Liver (tissue), 9 donors: Measurements from ENCODE around the gene AFDN. TPM values are rescaled to one million over a fixed set of nuclear protein-coding genes. Genes with fewer than 3 reads are reported as not detected.
"Not testable (repeated sequence)": the region's sequence is repeated elsewhere in the genome, so short reads cannot be mapped to it uniquely, and the experiment has no call there.

ENCODE experiments used
- DNase-seq: peaks from one replicate; pipeline ENCODE4 v3.0.0-alpha.2; 2017; ENCODE audit warnings: low spot score
- H3K27ac ChIP-seq, 2 donors: one replicate each; pipeline ENCODE4 v1.7.0; 2013; ENCODE audit warnings: inconsistent platforms in 2 of 2, low read length in 2 of 2, control low read depth in 1 of 2, low read depth in 1 of 2, mild to moderate bottlenecking in 1 of 2
- H3K27me3 ChIP-seq, 4 donors: one replicate each; pipeline versions ENCODE4 v1.6.1 to v1.7.0; 2013; ENCODE audit warnings: low read length in 3 of 4, inconsistent platforms in 1 of 4, mild to moderate bottlenecking in 1 of 4, moderate library complexity in 1 of 4; ENCODE audit not compliant: control insufficient read depth in 4 of 4, insufficient read depth in 4 of 4
- H3K36me3 ChIP-seq, 4 donors: one replicate each; pipeline versions ENCODE4 v1.6.1 to v1.7.0; 2013; ENCODE audit warnings: low read length in 3 of 4, mild to moderate bottlenecking in 3 of 4, low read depth in 1 of 4, moderate library complexity in 1 of 4; ENCODE audit not compliant: control insufficient read depth in 4 of 4, insufficient read depth in 3 of 4
- H3K4me1 ChIP-seq, 4 donors: one replicate each; pipeline versions ENCODE4 v1.6.1 to v1.7.0; 2013; ENCODE audit warnings: low read length in 3 of 4, mild to moderate bottlenecking in 3 of 4, moderate library complexity in 1 of 4; ENCODE audit not compliant: control insufficient read depth in 4 of 4, insufficient read depth in 4 of 4
- H3K4me3 ChIP-seq, 3 donors: one replicate each; pipeline versions ENCODE4 v1.6.1 to v1.7.0; 2013; ENCODE audit warnings: low read length in 3 of 3, control low read depth in 1 of 3, low read depth in 1 of 3, mild to moderate bottlenecking in 1 of 3
- H3K9ac ChIP-seq, 2 donors: one replicate each; pipeline ENCODE4 v1.7.0; 2013; ENCODE audit warnings: low read length in 2 of 2, mild to moderate bottlenecking in 2 of 2, moderate library complexity in 2 of 2, control low read depth in 1 of 2, low read depth in 1 of 2
- H3K9me3 ChIP-seq, 4 donors: one replicate each; pipeline versions ENCODE4 v1.6.1 to v1.7.0; 2013; ENCODE audit warnings: low read length in 3 of 4; ENCODE audit not compliant: control insufficient read depth in 4 of 4
- FOXA1 ChIP-seq: IDR thresholded peaks from 2 replicates; pipeline ENCODE4 v1.6.1; 2016; ENCODE audit warnings: antibody characterized with exemption
- HNF4A ChIP-seq, 2 donors: conservative IDR thresholded peaks; 2 replicates each; pipeline ENCODE4 v1.6.1; 2016; ENCODE audit warnings: antibody characterized with exemption in 2 of 2, mild to moderate bottlenecking in 2 of 2
- JUND ChIP-seq, 2 donors: IDR thresholded peaks; 2 replicates each; pipeline ENCODE4 v1.6.1; 2016; ENCODE audit warnings: antibody characterized with exemption in 2 of 2
- NR2F2 ChIP-seq: IDR thresholded peaks from 2 replicates; pipeline ENCODE4 v1.6.1; 2016; ENCODE audit warnings: antibody characterized with exemption
- RAD21 ChIP-seq, 2 donors: IDR thresholded peaks; 2 replicates each; pipeline ENCODE4 v1.6.1; 2016; ENCODE audit warnings: antibody characterized with exemption in 2 of 2, mild to moderate bottlenecking in 2 of 2
- REST ChIP-seq: IDR thresholded peaks from 2 replicates; pipeline ENCODE4 v1.6.1; 2016; ENCODE audit warnings: antibody characterized with exemption, mild to moderate bottlenecking
- SP1 ChIP-seq: IDR thresholded peaks from 2 replicates; pipeline ENCODE4 v1.6.1; 2018; ENCODE audit warnings: antibody characterized with exemption, mild to moderate bottlenecking
- TAF1 ChIP-seq: conservative IDR thresholded peaks from 2 replicates; pipeline ENCODE4 v1.6.1; 2016; ENCODE audit warnings: antibody characterized with exemption, mild to moderate bottlenecking
- YY1 ChIP-seq: IDR thresholded peaks from 2 replicates; pipeline ENCODE4 v1.6.1; 2016; ENCODE audit warnings: antibody characterized with exemption, mild to moderate bottlenecking
- WGBS: extraction: QIAGEN DNeasy Blood & Tissue Kit; methylation state at CpG from one replicate; pipeline ENCODE4 v1.1.7; 2013; 5-methylcytosine and 5-hydroxymethylcytosine counted together
- polyA plus RNA-seq, 2 donors: library from polyadenylated mRNA; stranded (reverse) in 1 of 2; unstranded in 1 of 2; fragments of 200-250 nt in 1 of 2; fragments of >200 nt in 1 of 2; fragmentation: Nextera tagmentation in 1 of 2; extraction: Ambion mirVana in 1 of 2; gene quantifications; one replicate each; pipeline versions ENCODE4 v1.2.1 to v1.2.3, GENCODE V29; 2013 to 2015
- total RNA-seq, 2 donors: library from RNA; depleted of rRNA; stranded (reverse); fragments of >200 nt; gene quantifications; one replicate each; pipeline ENCODE4 v1.2.3, GENCODE V29; 2014
- donor health status: healthy.
- donor health status: healthy.
- donor health status: healthy.
- donor health status: healthy.
- donor health status: healthy.

Gene AFDN
- total and polyA plus RNA-seq, 4 donors: 21.3 to 145 (median 29.3) TPM

DNA sequence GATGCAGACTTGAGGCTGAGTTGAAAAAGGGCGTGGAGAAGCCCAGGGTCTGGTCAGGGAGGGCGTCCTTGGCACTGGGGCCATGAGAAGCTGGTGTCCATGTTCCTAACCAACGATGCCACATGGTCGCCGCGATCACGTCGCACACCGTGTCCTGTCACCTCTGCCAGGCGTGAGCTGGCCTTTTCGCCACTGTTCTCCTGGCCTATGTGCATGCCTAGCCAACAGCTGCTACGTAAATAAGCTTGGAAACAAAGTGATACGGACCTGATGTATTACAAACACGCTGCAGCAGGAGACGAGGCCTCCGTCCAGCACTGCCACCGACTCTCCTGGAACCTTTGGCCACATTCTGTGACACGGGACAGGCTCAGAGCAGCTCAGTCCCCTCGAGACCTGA lies 148.7 kb downstream of the AFDN start:
- Histone ChIP-seq H3K4me3 (no peak overlapping the region), H3K36me3 (peaks cover 0 to 3% (median 1%) of the 10 kb centered on the region in 4 donors), H3K9ac (no peak overlapping the region), H3K4me1 (no peaks in the 10 kb centered on the region), H3K9me3 (no peaks in the 10 kb centered on the region), H3K27ac (no peak overlapping the region), H3K27me3 (no peaks in the 10 kb centered on the region)
- no peak for DNase-seq
- TF ChIP-seq FOXA1: no peak
- peak in 1 of 2 donors; percentile 30 for TF ChIP-seq RAD21 (IDR thresholded peaks at IDR 0.05)
- WGBS: 71% methylated on average over 19 of the region's 19 CpGs

- not testable (repeated sequence) for H3K27ac ChIP-seq, H3K9ac ChIP-seq, H3K4me1 ChIP-seq, H3K9me3 ChIP-seq, H3K4me3 ChIP-seq, H3K36me3 ChIP-seq, DNase-seq, H3K27me3 ChIP-seq
Observed at GRCh38 chr6:167976116-167976657, 149.5 kb downstream of the AFDN start.

GRCh38 chr6:167976708-167977107 lies 150.0 kb downstream of the AFDN start:
- Histone ChIP-seq H3K9ac (no peak overlapping the region), H3K4me3 (no peak overlapping the region), H3K27ac (no peak overlapping the region), H3K27me3 (no peaks in the 10 kb centered on the region), H3K4me1 (no peaks in the 10 kb centered on the region), H3K9me3 (no peaks in the 10 kb centered on the region), H3K36me3 (no peaks in the 10 kb centered on the region)
- 97% methylated on average over 27 of the region's 27 CpGs for WGBS
- no peak for DNase-seq
- TF ChIP-seq REST (no peak), NR2F2 (no peak), SP1 (no peak)

DNA sequence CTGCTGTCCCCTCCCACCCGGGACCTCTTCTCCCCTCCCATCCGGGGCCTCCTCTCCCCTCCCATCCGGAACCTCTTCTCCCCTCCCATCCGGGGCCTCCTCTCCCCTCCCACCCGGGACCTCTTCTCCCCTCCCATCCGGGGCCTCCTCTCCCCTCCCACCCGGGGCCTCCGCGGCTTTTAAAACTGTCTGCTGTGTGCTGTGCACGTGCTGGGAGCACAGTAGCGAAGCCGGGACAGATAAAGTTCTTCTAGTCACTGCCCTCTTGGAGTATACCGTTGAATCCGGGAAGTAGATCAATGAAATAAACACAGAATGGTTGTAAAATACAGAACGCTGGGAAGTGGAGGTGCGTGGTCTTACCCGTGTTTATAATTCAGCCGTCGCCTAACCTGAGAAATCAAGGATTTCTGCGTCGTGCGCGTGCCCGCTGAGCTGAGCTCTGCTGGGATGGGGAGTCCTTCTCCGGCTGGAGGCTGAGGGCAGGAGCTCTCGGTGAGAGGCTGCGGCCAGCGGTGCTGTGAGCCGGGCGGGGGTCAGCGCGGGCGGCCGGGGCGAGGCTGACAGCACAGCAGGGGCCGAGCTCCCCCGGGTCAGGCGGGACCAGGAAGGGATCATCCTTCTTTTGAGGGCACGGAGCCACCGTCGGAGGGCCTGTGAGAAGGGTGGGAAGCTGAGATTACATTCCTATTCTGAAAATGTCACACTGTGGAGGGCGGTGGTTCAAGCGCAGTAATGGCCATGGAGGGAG lies 151.2 kb downstream of the AFDN start:
- WGBS: 95% methylated on average over 43 of the region's 43 CpGs
- no peak for DNase-seq

More for the DNA sequence above, 151.2 kb downstream of the AFDN start:
- no peak overlapping the region for H3K9ac ChIP-seq
- no peaks in the 10 kb centered on the region for H3K9me3 ChIP-seq
- no peak overlapping the region for H3K27ac ChIP-seq
- no peaks in the 10 kb centered on the region for H3K36me3 ChIP-seq
- H3K4me3 ChIP-seq: no peak overlapping the region
- H3K4me1 ChIP-seq: no peaks in the 10 kb centered on the region
- H3K27me3 ChIP-seq: no peaks in the 10 kb centered on the region
- TF ChIP-seq NR2F2 (no peak), JUND (IDR thresholded peaks at IDR 0.05) (no peak), TAF1 (no peak), YY1 (no peak), HNF4A (conservative IDR thresholded peaks at IDR 0.05) (no peak)
